GM12878 (cell line): Measurements from ENCODE around the gene THRAP3. TPM values are rescaled to one million over a fixed set of nuclear protein-coding genes. Genes with fewer than 3 reads are reported as not detected.

ENCODE experiments used
- ATAC-seq: fragments of 200-7000 bp; cut with Tn5 transposase; 3 replicates; pipeline ENCODE4 v1.9.1; 2020; ENCODE audit warnings: mild to moderate bottlenecking, moderate library complexity
- BruUV-seq: library from RNA; stranded (reverse); fragments of 400-500 nt; replicated peaks from 2 replicates; lab custom pipeline; 2021; lab: Mats Ljungman, UMichigan
- CTCF ChIA-PET: fragments of 300-600 bp; sonication (Branson Sonifier 250); formaldehyde crosslinking; extraction: SDS; loops from one replicate; lab custom pipeline; 2021; ENCODE audit warnings: inconsistent platforms; lab: Yijun Ruan, JAX
- POLR2A ChIA-PET: fragments of 350-600 bp; formaldehyde crosslinking; extraction: SDS; loops from one replicate; lab custom pipeline; 2021; ENCODE audit warnings: inconsistent platforms; lab: Charles Lee
- RAD21 ChIA-PET: fragments of 300-600 bp; sonication (Branson Sonifier 250); formaldehyde crosslinking; loops from one replicate; lab custom pipeline; 2023; ENCODE audit warnings: antibody characterized with exemption; ENCODE audit not compliant: unreplicated experiment; lab: Charles Lee
- SMC1A ChIA-PET: fragments of 300-600 bp; sonication (Branson Sonifier 250); formaldehyde crosslinking; loops from one replicate; lab custom pipeline; 2023; ENCODE audit not compliant: unreplicated experiment, uncharacterized antibody; lab: Charles Lee
- DNase-seq: peaks from one replicate; pipeline ENCODE4 v3.0.0-alpha.2; 2011; ENCODE audit warnings: low read depth, low spot score
- FAIRE-seq: peaks from 3 replicates; lab custom pipeline; 2011; peaks lifted over from hg19 to GRCh38; lab: Jason Lieb, UNC
- H2AFZ ChIP-seq: 2 replicates; pipeline ENCODE4 v1.6.0; 2011; ENCODE audit warnings: low read depth, low read length, control low read depth; ENCODE audit not compliant: control insufficient read depth
- H3K27ac ChIP-seq: 2 replicates; pipeline ENCODE4 v1.5.1; 2011; ENCODE audit warnings: control low read depth; ENCODE audit not compliant: control insufficient read depth, insufficient read depth
- H3K27me3 ChIP-seq, 2 experiments: replicated peaks in 1 of 2; 2 replicates each; pipeline versions ENCODE4 v1.6.0 to v1.6.1; 2011; ENCODE audit warnings: low read length in 1 of 2; ENCODE audit not compliant: control insufficient read depth in 2 of 2, insufficient read depth in 2 of 2
- H3K36me3 ChIP-seq, 2 experiments: 2 replicates each; pipeline ENCODE4 v1.5.1; 2011; ENCODE audit warnings: low read length in 1 of 2; ENCODE audit not compliant: control insufficient read depth in 2 of 2, insufficient read depth in 2 of 2
- H3K4me1 ChIP-seq: 2 replicates; pipeline ENCODE4 v1.6.1; 2011; ENCODE audit warnings: mild to moderate bottlenecking, low read length, moderate library complexity, mixed read lengths; ENCODE audit not compliant: control insufficient read depth, insufficient read depth
- H3K4me2 ChIP-seq: 2 replicates; pipeline ENCODE4 v1.6.0; 2011; ENCODE audit warnings: control low read depth; ENCODE audit not compliant: control insufficient read depth, insufficient read depth
- H3K4me3 ChIP-seq: fragments of 200-600 bp; sonication (generic); 2 replicates; pipeline ENCODE4 v1.5.1; 2016
- H3K79me2 ChIP-seq: 2 replicates; pipeline ENCODE4 v1.6.0; 2011; ENCODE audit warnings: low read length; ENCODE audit not compliant: control insufficient read depth, insufficient read depth
- H3K9ac ChIP-seq: 2 replicates; pipeline ENCODE4 v1.8.0; 2011; ENCODE audit warnings: low read length, control low read depth, mixed read lengths; ENCODE audit not compliant: control insufficient read depth, insufficient read depth
- H3K9me3 ChIP-seq: replicated peaks from 3 replicates; pipeline ENCODE4 v1.5.1; 2011; ENCODE audit warnings: mild to moderate bottlenecking, low read length; ENCODE audit not compliant: control insufficient read depth, insufficient read depth
- H4K20me1 ChIP-seq: 2 replicates; pipeline ENCODE4 v1.6.0; 2011; ENCODE audit not compliant: control insufficient read depth, insufficient read depth
- ATF7 ChIP-seq: fragments of 450-650 bp; IDR thresholded peaks from 2 replicates; pipeline ENCODE4 v1.6.1; 2016; ENCODE audit warnings: low read depth, mild to moderate bottlenecking
- BHLHE40 ChIP-seq, 2 experiments: fragments of 450-650 bp in 1 of 2; IDR thresholded peaks; 2 replicates each; pipeline ENCODE4 v1.6.1; 2011 to 2017; ENCODE audit warnings: low read depth in 2 of 2, borderline replicate concordance in 1 of 2, improper control_type of control experiment in 1 of 2, low read length in 1 of 2, mild to moderate bottlenecking in 1 of 2
- CEBPB ChIP-seq, 2 experiments: fragments of 150-350 bp in 1 of 2; IDR thresholded peaks; 2 replicates each; pipeline ENCODE4 v1.6.1; 2012 to 2014; ENCODE audit warnings: low read depth in 2 of 2, low read length in 2 of 2, borderline replicate concordance in 1 of 2, inconsistent platforms in 1 of 2
- EGR1 ChIP-seq, 2 experiments: IDR thresholded peaks; 1 replicate in 1 of 2; 2 replicates in 1 of 2; pipeline ENCODE4 v1.6.1; 2011 to 2012; ENCODE audit warnings: low read depth in 2 of 2, low read length in 2 of 2, borderline replicate concordance in 1 of 2, mild to moderate bottlenecking in 1 of 2, moderate library complexity in 1 of 2
- FOXK2 ChIP-seq: fragments of 450-650 bp; IDR thresholded peaks from 2 replicates; pipeline ENCODE4 v1.6.1; 2017; ENCODE audit warnings: mild to moderate bottlenecking, moderate library complexity
- MEF2A ChIP-seq: IDR thresholded peaks from 2 replicates; pipeline ENCODE4 v1.6.1; 2011; ENCODE audit warnings: low read depth, mild to moderate bottlenecking, low read length, moderate library complexity; ENCODE audit not compliant: insufficient read depth
- MTA2 ChIP-seq: fragments of 450-650 bp; IDR thresholded peaks from 2 replicates; pipeline ENCODE4 v1.6.1; 2016; ENCODE audit warnings: low read depth, mild to moderate bottlenecking, moderate library complexity
- MYB ChIP-seq: fragments of 150-350 bp; IDR thresholded peaks from 2 replicates; pipeline ENCODE4 v1.6.1; 2014; ENCODE audit warnings: mild to moderate bottlenecking, low read depth, low read length, borderline replicate concordance
- PML ChIP-seq: IDR thresholded peaks from 2 replicates; pipeline ENCODE4 v1.6.1; 2012; ENCODE audit warnings: low read length, inconsistent platforms
- SMARCA5 ChIP-seq: fragments of 450-650 bp; IDR thresholded peaks from 2 replicates; pipeline ENCODE4 v1.6.1; 2017; ENCODE audit warnings: mild to moderate bottlenecking
- SRF ChIP-seq, 2 experiments: IDR thresholded peaks; 2 replicates each; pipeline ENCODE4 v1.6.1; 2011; ENCODE audit warnings: low read depth in 2 of 2, low read length in 2 of 2, mild to moderate bottlenecking in 1 of 2, moderate library complexity in 1 of 2
- STAT3 ChIP-seq: IDR thresholded peaks from 2 replicates; pipeline ENCODE4 v1.6.1; 2011; ENCODE audit warnings: low read depth, low read length, improper control_type of control experiment
- TAF1 ChIP-seq: IDR thresholded peaks from 2 replicates; pipeline ENCODE4 v1.6.1; 2011; ENCODE audit warnings: mild to moderate bottlenecking, low read depth, low read length, borderline replicate concordance
- TCF7 ChIP-seq: IDR thresholded peaks from 2 replicates; pipeline ENCODE4 v1.6.1; 2014; ENCODE audit warnings: antibody characterized with exemption, borderline replicate concordance
- ZBED1 ChIP-seq: IDR thresholded peaks from 2 replicates; pipeline ENCODE4 v1.6.1; 2016; ENCODE audit warnings: borderline replicate concordance
- WGBS: methylation state at CpG from one replicate; pipeline ENCODE4 v1.1.6; 2016; ENCODE audit warnings: low lambda C conversion rate; ENCODE audit not compliant: insufficient replicate concordance, insufficient coverage; ENCODE audit errors: missing lambda C conversion rate; 5-methylcytosine and 5-hydroxymethylcytosine counted together
- in situ Hi-C: fragments of 300-500 bp; cut with MboI; formaldehyde crosslinking; loops from 9 replicates; pipeline ENCODE4 v1.14.3; 2018; ENCODE audit warnings: mixed read lengths
- intact Hi-C: fragments of 100-400 bp; cut with micrococcal nuclease; formaldehyde crosslinking; loops from one replicate; pipeline ENCODE4 v1.14.2; 2022; ENCODE audit not compliant: unreplicated experiment
- polyA plus RNA-seq, 11 experiments: library from polyadenylated mRNA; depleted of rRNA in 4 of 11; unstranded in 6 of 11; stranded (reverse) in 5 of 11; fragments of >200 nt; fragmentation: Nextera tagmentation in 4 of 11; fragmentation: Illumina TruSeq in 1 of 11; extraction: Ambion mirVana in 4 of 11; extraction: Trizol in 1 of 11; gene quantifications; 1 replicate in 1 of 11; 2 replicates in 10 of 11; pipeline versions ENCODE4 v1.2.1 to v1.2.3, GENCODE V29; 2011 to 2016; ENCODE audit warnings: inconsistent platforms in 2 of 11, missing spikeins in 2 of 11, low read depth in 1 of 11
- total RNA-seq, 4 experiments: library from RNA; depleted of rRNA in 3 of 4; stranded (reverse); fragments of >200 nt in 3 of 4; fragmentation: Illumina TruSeq in 1 of 4; extraction: Trizol in 1 of 4; gene quantifications; 2 replicates each; pipeline versions ENCODE4 v1.2.1 to v1.2.3, GENCODE V29; 2013 to 2021
- TF ChIP-seq, protein P1 (sequence below), 3 experiments: IDR thresholded peaks in 2 of 3; conservative IDR thresholded peaks in 1 of 3; 2 replicates each; pipeline ENCODE4 v1.5.1; 2011; ENCODE audit warnings: low read depth in 3 of 3, low read length in 3 of 3, mild to moderate bottlenecking in 3 of 3, control low read depth in 2 of 3, moderate library complexity in 2 of 3, inconsistent platforms in 1 of 3, mixed read lengths in 1 of 3; ENCODE audit not compliant: control insufficient read depth in 2 of 3, insufficient read depth in 1 of 3; ENCODE audit errors: extremely low read depth in 1 of 3
- TF ChIP-seq, protein P2 (sequence below): fragments of 450-650 bp; IDR thresholded peaks from 2 replicates; pipeline ENCODE4 v1.6.1; 2016; ENCODE audit warnings: mild to moderate bottlenecking
- TF ChIP-seq, protein P3 (sequence below): fragments of 450-650 bp; formaldehyde crosslinking; IDR thresholded peaks from 2 replicates; pipeline ENCODE4 v1.4.0; 2022; ENCODE audit warnings: mild to moderate bottlenecking, moderate library complexity

THRAP3 gene
- total and polyA plus RNA-seq, 10 of the 15 experiments (the other 5 are each of a cell fraction or from before 2014, with no cell fraction given): 76.3 to 173 (median 136) TPM

- H3K79me2 ChIP-seq: no peaks in the 10 kb centered on the region
- no peaks in the 10 kb centered on the region for H3K4me1 ChIP-seq
- no peak overlapping the region for H3K27ac ChIP-seq
- FAIRE-seq: no peak
- CTCF ChIA-PET: interaction anchor here (1.4 kb wide), 1 partner anchor 142 kb away, joined by 3 read pairs; no protein-coding TSS in a partner anchor
- DNase-seq: no peak
- TF ChIP-seq, protein P1, sequence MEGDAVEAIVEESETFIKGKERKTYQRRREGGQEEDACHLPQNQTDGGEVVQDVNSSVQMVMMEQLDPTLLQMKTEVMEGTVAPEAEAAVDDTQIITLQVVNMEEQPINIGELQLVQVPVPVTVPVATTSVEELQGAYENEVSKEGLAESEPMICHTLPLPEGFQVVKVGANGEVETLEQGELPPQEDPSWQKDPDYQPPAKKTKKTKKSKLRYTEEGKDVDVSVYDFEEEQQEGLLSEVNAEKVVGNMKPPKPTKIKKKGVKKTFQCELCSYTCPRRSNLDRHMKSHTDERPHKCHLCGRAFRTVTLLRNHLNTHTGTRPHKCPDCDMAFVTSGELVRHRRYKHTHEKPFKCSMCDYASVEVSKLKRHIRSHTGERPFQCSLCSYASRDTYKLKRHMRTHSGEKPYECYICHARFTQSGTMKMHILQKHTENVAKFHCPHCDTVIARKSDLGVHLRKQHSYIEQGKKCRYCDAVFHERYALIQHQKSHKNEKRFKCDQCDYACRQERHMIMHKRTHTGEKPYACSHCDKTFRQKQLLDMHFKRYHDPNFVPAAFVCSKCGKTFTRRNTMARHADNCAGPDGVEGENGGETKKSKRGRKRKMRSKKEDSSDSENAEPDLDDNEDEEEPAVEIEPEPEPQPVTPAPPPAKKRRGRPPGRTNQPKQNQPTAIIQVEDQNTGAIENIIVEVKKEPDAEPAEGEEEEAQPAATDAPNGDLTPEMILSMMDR (IDR thresholded peaks at IDR 0.05 in 2 of 3, conservative IDR thresholded peaks at IDR 0.05 in 1 of 3; ENCODE audit: control insufficient read depth in 2 of 3, extremely low read depth in 1 of 3, insufficient read depth in 1 of 3, low read depth in 3 of 3, low read length in 3 of 3): no peak
- TF ChIP-seq MTA2: no peak
- no peak for TF ChIP-seq MEF2A
- no peak for TF ChIP-seq PML
- no peak for TF ChIP-seq FOXK2
- TF ChIP-seq TCF7: no peak
- TF ChIP-seq TAF1: no peak
- no peak for TF ChIP-seq STAT3
- TF ChIP-seq SMARCA5: no peak
- TF ChIP-seq SRF (IDR thresholded peaks at IDR 0.05; ENCODE audit: low read depth in 2 of 2, low read length in 2 of 2): no peak
- TF ChIP-seq ATF7: no peak
- no peak for TF ChIP-seq CEBPB (IDR thresholded peaks at IDR 0.05; ENCODE audit: borderline replicate concordance in 1 of 2, low read depth in 2 of 2, low read length in 2 of 2)
- no peak for TF ChIP-seq BHLHE40 (IDR thresholded peaks at IDR 0.05; ENCODE audit: borderline replicate concordance in 1 of 2, low read depth in 2 of 2, low read length in 1 of 2)
- TF ChIP-seq, protein P2, sequence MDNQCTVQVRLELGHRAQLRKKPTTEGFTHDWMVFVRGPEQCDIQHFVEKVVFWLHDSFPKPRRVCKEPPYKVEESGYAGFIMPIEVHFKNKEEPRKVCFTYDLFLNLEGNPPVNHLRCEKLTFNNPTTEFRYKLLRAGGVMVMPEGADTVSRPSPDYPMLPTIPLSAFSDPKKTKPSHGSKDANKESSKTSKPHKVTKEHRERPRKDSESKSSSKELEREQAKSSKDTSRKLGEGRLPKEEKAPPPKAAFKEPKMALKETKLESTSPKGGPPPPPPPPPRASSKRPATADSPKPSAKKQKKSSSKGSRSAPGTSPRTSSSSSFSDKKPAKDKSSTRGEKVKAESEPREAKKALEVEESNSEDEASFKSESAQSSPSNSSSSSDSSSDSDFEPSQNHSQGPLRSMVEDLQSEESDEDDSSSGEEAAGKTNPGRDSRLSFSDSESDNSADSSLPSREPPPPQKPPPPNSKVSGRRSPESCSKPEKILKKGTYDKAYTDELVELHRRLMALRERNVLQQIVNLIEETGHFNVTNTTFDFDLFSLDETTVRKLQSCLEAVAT: no peak
- TF ChIP-seq ZBED1: no peak
- no peak for TF ChIP-seq MYB
- TF ChIP-seq, protein P3, sequence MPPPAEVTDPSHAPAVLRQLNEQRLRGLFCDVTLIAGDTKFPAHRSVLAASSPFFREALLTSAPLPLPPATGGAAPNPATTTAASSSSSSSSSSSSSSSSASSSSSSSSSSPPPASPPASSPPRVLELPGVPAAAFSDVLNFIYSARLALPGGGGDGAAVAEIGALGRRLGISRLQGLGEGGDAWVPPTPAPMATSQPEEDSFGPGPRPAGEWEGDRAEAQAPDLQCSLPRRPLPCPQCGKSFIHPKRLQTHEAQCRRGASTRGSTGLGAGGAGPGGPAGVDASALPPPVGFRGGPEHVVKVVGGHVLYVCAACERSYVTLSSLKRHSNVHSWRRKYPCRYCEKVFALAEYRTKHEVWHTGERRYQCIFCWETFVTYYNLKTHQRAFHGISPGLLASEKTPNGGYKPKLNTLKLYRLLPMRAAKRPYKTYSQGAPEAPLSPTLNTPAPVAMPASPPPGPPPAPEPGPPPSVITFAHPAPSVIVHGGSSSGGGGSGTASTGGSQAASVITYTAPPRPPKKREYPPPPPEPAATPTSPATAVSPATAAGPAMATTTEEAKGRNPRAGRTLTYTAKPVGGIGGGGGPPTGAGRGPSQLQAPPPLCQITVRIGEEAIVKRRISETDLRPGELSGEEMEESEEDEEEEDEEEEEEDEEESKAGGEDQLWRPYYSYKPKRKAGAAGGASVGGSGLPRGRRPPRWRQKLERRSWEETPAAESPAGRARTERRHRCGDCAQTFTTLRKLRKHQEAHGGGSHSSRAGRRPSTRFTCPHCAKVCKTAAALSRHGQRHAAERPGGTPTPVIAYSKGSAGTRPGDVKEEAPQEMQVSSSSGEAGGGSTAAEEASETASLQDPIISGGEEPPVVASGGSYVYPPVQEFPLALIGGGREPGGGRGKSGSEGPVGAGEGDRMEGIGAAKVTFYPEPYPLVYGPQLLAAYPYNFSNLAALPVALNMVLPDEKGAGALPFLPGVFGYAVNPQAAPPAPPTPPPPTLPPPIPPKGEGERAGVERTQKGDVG (CRISPR knock-in tag): no peak
- no peak for TF ChIP-seq EGR1 (IDR thresholded peaks at IDR 0.05; ENCODE audit: borderline replicate concordance in 1 of 2, low read depth in 2 of 2, low read length in 2 of 2)
- no peaks in the 10 kb centered on the region for H4K20me1 ChIP-seq
- no peaks in the 10 kb centered on the region for H3K9me3 ChIP-seq
- RAD21 ChIA-PET: no interaction called here
- no peak overlapping the region for H3K9ac ChIP-seq
- WGBS: 38% methylated on average over 9 of the region's 9 CpGs
- SMC1A ChIA-PET: no interaction called here
- no peaks in the 10 kb centered on the region for H3K36me3 ChIP-seq
- no peak overlapping the region for H3K4me3 ChIP-seq
- POLR2A ChIA-PET: no interaction called here
- in situ Hi-C loops (no loop called here), intact Hi-C loops (no loop called here)
- no peak overlapping the region for H3K4me2 ChIP-seq
- BruUV-seq: no TSS peak
- H3K27me3 ChIP-seq: no peaks in the 10 kb centered on the region
- no peak overlapping the region for H2AFZ ChIP-seq
- no peak for ATAC-seq
Observed at GRCh38 chr1:36329817-36330216, 105.6 kb downstream of the THRAP3 start.
